ENCODE results near the gene PROKR2. TPM values are rescaled to one million over a fixed set of nuclear protein-coding genes. Genes with fewer than 3 reads are reported as not detected.

Gene PROKR2
- total and polyA plus RNA-seq, 2 of the 8 experiments (the other 6 are each of a cell fraction or from before 2014, with no cell fraction given): 3.3 to 7.7 TPM

- TF ChIP-seq RXRA (IDR thresholded peaks at IDR 0.05; ENCODE audit: insufficient read depth, low read depth, low read length) (no peak), CTBP2 (IDR thresholded peaks at IDR 0.05; ENCODE audit: borderline replicate concordance, insufficient read depth, insufficient read length, low read length) (no peak), YY1 (IDR thresholded peaks at IDR 0.05; ENCODE audit: low read depth, low read length) (no peak), RAD21 (IDR thresholded peaks at IDR 0.05 in 1 of 2, conservative IDR thresholded peaks at IDR 0.05 in 1 of 2; ENCODE audit: low read depth in 2 of 2, low read length in 2 of 2) (no peak)
Observed at GRCh38 chr20:5354901-5355300, 38.1 kb upstream of the PROKR2 start (continued).

Data from H1 (cell line).